ENCODE results near the gene TRIM27.
"Not testable (repeated sequence)": the region's sequence is repeated elsewhere in the genome, so short reads cannot be mapped to it uniquely, and the experiment has no call there.

The TRIM27 gene

GRCh38 chr6:28923318-28924102 is at the start of gene TRIM27:
TRIM27 (minus strand) TSS chr6:28923985; CDS start chr6:28923632, 353 bp downstream.
- peak; percentile 83 for DNase-seq

DNA sequence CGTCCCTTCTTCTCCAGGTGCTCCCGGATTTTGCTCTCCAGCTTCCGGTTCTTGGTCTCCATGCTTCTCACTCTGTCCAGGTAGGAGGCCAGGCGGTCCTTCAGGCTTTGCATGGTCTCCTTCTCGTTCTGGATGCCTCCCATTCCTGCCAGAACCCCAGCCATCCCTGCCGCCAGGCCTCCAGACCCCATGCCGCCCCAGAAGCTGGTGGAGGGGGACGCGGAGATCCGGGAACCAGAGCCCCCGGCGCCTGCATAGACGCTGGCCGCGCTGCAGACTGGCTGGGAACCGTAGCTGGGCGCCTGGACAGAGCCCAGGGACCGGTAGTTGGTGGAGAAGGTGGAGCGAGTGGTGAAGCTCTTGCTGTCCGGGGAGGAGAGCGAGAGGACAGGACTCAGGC is 46.3 kb upstream of the TRIM27 start:
- DNase-seq = not testable (repeated sequence)

- no peak for DNase-seq
Observed at GRCh38 chr6:28969129-28969528, 45.3 kb upstream of the TRIM27 start.

DNA sequence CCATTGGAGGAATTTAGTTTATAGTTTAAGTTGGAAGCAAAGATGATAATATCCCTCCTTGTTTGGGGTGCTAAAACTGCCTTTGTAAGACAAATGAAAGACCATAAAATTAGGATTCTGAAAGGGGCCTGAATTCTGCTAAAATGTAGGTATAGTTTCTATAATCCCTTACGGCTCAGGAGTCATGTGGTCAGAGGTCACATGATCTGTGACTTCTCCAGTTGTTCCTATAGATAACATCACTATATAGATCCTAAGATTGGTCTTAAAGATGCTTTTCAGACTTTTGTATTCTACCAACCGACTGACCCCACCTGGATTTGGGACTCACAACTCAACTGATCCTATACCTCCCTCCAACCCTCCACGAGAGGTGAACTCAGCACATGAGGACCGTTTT is 44.7 kb upstream of the TRIM27 start:
- no peak for DNase-seq

DNA sequence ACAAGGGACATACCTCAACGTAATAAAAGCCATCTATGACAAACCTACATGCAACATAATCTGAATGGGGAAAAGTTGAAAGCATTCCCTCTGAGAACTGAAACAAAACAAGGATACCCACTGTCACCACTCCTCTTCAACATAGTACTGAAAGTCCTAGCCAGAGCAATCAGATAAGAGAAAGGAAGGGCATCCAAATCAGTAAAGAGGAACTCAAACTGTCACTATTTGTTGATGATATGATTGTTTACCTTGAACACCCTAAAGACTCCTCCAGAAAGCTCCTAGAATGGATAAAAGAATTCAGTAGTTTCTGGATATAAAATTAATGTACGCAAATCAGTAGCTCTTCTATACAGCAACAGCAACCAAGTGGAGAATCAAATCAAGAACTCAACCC is 41.9 kb upstream of the TRIM27 start:
- DNase-seq = no peak

DNA sequence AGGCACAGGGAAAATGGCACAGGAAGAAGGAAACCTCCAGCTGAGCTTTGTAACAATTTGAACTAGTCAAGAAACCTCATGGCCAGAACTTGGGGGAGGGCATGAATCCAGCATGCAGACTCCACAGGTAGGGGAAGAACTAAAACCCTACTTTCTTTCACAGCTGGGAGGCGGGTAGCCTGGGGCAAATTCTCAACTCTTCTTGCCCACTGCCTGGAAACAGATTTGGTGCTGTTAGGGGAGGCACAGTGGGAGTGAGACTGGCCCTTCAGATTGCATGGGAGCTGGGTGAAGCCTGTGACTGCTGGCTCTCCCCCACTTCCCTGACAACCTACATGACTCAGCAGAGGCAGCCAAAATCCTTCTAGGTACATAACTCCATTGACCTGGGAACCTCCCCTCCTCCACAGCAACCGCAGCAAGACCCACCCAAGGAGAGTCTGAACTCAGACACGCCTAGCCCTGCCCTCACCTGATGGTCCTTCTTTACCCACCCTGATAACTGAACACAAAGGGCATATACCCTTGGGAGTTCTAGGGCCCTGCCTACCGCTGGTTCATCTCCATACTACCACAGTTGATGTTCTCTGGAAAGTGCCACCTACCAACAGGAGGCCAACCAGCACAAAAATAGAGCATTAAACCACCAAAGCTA is 37.2 kb upstream of the TRIM27 start:
- DNase-seq = no peak

- not testable (repeated sequence) for DNase-seq
Observed at GRCh38 chr6:28958561-28959243, 34.9 kb upstream of the TRIM27 start.

GRCh38 chr6:28957795-28958314 is 34.1 kb upstream of the TRIM27 start:
- DNase-seq = not testable (repeated sequence)

DNA sequence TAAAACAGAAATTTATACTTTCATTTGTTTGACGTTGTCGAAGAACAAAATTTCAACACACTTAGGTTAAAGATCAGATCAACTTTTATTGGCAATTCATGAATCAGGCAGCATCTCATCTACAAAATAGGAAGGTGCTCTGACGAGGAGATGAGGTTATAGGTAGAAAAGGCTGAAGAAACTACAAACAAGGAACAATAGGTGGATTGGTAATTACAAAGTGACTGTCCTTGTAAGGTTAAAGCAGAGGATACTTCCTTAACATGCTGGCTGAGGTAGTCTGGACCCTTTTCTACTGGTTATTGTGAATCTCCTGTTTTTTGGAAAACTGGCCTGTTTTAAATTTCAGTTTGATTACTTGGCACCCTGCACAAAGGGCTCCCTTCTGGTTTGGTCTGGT is 32.5 kb upstream of the TRIM27 start:
- DNase-seq = no peak

- no peak for DNase-seq
Observed at GRCh38 chr6:28953585-28954258, 29.9 kb upstream of the TRIM27 start.

- peak; percentile 74 for DNase-seq
Observed at GRCh38 chr6:28953039-28953584, 29.3 kb upstream of the TRIM27 start.

DNA sequence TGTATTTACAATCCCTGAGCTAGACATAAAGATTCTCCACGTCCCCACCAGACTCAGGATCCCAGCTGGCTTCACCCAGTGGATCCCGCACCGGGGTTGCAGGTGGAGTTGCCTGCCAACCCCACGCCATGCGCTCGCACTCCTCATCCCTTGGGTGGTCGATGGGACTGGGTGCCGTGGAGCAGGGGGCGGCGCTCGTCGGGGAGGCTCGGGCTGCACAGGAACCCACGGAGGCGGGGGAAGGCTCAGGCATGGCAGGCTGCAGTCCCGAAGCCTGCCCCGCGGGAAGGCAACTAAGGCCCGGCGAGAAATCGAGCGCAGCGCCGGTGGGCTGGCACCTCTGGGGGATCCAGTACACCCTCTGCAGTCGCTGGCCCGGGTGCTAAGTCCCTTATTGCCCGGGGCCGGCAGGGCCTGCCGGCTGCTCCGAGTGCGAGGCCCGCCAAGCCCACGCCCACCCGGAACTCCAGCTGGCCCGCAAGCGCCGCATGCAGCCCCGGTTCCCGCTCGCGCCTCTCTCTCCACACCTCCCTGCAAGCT is 25.9 kb upstream of the TRIM27 start:
- not testable (repeated sequence) for DNase-seq

GRCh38 chr6:28948782-28949486 is 25.1 kb upstream of the TRIM27 start:
- no peak for DNase-seq

- DNase-seq = no peak
Observed at GRCh38 chr6:28947831-28948270, 24.1 kb upstream of the TRIM27 start.

DNA sequence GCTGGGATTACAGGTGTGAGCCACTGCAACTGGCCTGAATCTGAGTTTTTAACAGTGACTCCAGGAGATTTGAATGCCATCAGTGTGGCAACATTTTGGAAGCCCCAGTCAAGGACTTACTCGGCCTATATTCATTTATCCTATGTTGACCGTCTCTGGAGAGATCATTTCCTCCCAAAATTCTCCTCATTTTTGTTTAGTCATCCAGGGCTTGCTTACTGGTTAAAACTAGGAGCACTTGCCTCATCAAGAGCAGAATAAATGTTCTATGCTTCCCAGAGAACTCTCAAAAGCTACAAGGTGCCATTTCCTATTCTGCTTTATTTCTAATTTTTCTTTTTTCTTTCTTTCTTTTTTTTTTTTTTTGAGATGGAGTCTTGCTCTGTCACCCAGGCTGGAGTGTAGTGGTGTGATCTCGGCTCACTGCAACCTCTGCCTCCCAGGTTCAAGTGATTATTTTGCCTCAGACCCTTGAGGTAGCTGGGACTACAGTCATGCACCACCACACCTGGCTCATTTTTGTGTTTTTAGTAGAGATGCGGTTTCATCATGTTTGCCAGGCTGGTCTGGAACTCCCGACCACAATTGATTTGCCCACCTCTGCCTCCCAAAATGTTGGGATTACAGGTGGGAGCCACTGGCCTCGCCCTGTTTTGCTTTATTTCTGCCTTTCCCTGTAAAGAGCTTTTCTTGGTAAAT is 23.4 kb upstream of the TRIM27 start:
- no peak for DNase-seq

DNA sequence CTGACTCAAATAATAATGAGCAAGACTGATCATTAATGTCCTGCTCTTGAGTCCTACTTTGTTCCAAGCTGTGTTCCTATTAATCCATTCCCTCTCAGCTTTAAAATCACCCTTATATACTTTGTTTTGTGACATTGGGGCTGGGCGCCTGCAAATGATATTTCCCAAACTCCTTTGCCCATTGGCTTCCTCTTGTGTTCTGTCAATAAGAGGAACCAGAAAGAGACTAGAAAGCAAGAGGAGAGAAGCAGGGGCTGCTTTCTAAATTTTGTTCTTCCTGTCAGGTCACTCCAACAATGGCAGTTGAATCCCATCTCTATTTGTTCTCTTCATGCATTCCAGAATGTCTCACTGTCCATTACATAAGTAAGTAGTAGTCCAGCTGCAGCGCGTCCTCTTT is 21.6 kb upstream of the TRIM27 start:
- no peak for DNase-seq

DNA sequence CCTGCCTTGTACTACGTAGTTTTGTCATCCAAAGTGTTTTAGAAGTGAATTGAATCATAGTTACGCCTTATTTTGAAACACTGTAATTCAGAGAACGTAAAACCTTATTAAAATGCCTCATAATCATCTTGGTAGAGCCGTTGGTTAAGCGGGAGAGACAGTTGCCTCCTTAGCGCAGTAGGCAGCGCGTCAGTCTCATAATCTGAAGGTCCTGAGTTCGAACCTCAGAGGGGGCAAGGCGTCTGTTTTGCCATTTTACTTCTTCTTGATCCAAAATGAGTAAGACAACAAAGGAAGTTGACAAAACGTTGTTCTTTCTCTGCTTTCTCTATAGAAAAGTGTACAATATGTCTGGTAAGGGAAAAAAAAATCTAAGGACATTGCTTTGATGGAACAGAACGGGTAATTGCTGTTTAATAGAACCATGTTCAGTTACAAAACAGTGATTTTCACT is 20.7 kb upstream of the TRIM27 start:
- peak; percentile 82 for DNase-seq

- DNase-seq = peak; percentile 81
Observed at GRCh38 chr6:28943557-28944411, 20.0 kb upstream of the TRIM27 start.

- DNase-seq = no peak
Observed at GRCh38 chr6:28943223-28943556, 19.4 kb upstream of the TRIM27 start.
